GM18870 (cell line): ENCODE results near the gene CATSPER3.

Source experiments
- ATAC-seq: cut with Tn5 transposase; IDR thresholded peaks from one replicate; pipeline ENCODE4 v1.9.1; 2021; ENCODE audit warnings: moderate library complexity; ENCODE audit not compliant: unreplicated experiment

Gene CATSPER3

GRCh38 chr5:135059000-135059923 lies 91.6 kb downstream of the CATSPER3 start:
- no peak for ATAC-seq

GRCh38 chr5:135060021-135060420 lies 92.3 kb downstream of the CATSPER3 start:
- ATAC-seq, result no peak

- ATAC-seq, result no peak
These were observed 93.3 kb downstream of the CATSPER3 start for GRCh38 chr5:135061001-135061400.
